NCI-H345 (cell line): ENCODE results near the gene HIGD2B.
"Not testable (repeated sequence)": the region's sequence is repeated elsewhere in the genome, so short reads cannot be mapped to it uniquely, and the experiment has no call there.

Experiments used
- DNase-seq: peaks from one replicate; lab custom pipeline; 2025; lab: John Stamatoyannopoulos, UW

The HIGD2B gene, protein sequence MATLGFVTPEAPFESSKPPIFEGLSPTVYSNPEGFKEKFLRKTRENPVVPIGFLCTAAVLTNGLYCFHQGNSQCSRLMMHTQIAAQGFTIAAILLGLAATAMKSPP

DNA sequence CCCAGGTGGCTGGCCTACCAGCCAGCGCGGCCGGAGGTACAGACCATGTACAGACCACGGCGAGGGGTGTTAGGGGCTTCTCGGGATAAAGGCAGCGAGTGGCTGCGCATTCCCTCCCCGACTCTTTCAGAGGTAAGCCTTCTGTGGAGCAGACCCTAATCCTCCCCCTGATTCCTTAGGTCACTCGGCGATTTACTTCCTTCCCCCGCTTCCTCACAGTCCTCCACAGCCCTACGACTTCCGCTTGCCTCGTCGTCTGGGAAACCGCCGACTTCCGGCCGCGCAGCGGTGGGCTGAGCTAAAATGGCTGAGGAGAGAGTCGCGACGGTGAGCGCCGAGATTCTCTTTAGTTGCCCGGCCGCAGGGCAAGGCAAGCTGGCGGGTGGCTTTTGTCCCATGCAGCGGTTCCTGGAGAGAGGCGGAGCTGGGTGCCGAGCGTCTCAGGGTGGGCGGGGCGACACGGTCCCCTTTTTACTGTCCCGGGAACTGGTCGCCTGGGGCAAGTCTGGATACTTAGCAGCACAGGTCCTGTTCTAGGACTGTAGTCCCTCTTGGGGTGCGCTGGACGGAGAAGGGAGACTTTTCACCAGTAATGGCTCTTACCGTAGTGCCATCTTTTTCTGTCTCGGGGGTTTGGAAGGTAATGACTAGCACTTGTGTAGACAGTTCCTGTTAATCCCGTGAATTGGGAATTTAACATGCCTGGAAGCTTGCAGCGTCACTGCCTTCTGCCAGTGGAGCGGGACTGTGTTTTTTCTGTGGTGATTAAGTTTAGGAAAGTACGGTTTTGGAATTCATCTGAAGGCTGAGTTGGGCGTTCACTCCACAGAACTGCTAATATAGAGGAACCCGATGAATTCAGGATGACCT, at the start of gene HIGD2B, which contains the start of gene BBS4:
Gene HIGD2B, minus strand, starts transcription at position 258 of the 870 bp plus-strand sequence. CDS start 9,808 bp downstream, outside the sequence.
Gene BBS4, plus strand, starts transcription at position 283 of the 870 bp plus-strand sequence. Its CDS starts 21 bp downstream, at position 304.
- no peak for DNase-seq

DNA sequence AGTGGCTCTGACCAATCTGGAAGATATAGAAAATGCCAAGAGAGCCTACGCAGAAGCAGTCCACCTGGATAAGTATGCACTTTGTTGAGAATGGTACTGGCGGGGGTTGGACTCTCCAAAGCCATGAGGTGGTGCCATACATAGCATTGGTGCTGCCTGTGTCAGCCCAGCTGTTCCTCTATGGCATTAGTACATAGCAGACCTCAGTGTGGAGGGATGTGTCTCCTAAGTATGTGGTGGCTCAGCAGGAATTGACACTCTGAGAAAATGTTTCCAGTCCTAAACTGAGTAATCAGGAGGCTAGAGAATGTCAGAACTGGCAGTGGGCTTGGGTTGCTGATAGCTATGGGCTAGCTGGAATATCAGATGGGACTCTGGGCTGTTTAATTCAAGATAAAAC, 49.1 kb upstream of the HIGD2B start:
- DNase-seq, result no peak

DNA sequence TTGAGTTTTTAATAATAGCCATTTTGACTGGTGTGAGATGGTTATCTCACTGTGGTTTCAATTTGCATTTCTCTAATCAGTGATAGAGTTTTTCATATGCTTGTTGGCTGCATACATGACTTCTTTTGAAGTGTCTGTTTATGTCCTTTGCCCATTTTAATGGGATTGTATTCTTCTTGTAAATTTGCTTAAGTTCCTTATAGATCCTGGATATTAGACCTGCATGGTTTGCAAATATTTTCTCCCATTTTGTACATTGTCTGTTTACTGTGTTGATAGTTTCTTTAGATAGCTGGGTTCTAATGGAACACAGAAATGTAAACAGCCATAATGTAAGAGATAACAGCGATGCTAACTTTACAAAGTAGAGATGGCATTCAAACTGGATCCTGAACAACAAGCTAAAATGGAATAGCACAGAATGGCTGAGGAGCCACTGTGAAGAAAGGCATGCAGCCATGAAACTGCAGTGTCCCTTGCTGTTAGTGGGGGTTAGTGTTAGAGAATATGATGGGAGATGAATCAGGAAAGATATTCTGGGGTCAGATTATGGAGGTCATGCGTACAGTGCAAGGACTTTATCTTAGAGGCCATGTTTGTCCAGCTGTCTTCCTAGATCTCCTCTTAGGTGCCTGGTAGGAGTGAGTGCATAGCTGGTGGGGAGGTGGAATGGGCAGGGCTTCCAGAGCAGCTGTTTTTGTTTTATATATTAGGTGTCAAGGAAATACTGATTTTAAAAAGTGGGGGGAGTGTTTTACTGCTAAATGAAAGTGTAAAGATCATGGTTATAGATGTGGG, 48.2 kb upstream of the HIGD2B start:
- no peak for DNase-seq

DNA sequence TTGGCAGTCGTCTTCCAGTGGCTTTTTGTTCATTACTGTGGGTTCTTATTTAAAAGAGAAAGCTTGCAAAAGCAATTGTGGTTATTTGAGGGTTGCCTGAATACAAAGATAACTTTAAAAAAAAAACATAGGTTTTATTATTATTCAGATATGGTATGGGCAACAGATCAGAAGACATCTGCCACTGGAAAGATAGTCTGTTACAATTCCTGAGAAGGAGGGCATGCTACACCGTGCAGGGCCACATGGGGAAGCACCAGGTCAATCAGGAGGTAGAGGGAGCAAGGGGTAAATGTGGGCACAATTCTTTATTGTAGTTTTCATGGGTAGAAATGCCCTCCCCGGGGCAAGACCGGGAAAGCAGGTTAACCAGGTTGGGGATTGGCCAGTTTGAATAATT, 46.5 kb upstream of the HIGD2B start:
- no peak for DNase-seq

DNA sequence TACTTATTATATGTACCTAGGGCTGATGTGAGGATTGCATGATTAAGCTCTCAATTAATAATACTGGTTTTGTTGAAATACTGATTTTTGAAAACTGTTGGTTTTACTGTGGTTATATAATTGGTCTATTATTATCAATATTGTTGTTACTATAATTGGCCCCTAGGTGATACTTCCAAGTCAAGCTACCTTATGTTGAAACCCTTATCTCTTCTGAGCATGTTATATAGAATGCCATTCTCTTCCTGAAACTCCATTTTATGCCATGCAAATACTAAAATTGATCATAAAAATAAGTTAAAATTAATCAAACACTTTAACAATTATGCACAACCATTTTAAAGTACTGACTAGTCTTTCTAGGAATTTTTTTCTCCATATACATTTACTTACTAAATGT, 46.1 kb upstream of the HIGD2B start:
- no peak for DNase-seq

DNA sequence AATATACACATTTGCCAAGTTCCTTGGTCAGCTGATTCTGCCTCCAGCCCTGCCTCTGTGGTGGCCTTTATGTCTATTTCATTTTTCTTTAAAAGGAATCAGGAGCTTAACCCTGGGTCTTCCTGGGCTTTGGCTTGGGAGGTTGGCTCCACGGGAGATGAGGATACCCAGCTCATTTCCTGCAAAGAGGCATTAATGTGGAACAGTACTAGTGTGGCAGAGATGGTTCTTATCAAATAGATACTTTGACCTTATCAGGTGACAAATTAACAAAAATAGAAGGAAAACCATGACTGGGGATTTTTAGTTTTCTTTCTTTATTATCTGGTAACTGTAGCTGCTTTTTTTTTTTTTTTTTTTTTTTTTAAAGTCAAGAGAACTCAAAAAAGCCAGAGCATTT, 42.8 kb upstream of the HIGD2B start:
- no peak for DNase-seq

DNA sequence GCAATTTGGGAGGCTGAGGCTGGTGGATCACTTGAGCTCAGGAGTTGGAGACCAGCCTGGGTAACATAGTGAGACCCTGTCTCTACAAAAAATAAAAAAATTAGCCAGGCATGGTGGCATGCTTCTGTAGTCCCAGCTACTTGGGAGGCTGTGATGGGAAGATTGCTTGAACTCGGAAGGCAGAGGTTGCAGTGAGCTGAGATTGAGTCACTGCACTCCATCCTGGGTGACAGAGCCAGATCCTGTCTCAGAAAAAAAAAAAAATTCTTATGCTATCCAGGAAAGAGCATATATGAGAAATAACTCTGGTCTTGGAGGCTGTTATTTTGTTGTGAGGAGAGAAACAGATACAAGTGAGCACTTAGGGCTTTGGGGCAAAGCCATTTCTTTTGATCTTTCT, 42.3 kb upstream of the HIGD2B start:
- DNase-seq, result not testable (repeated sequence)

DNA sequence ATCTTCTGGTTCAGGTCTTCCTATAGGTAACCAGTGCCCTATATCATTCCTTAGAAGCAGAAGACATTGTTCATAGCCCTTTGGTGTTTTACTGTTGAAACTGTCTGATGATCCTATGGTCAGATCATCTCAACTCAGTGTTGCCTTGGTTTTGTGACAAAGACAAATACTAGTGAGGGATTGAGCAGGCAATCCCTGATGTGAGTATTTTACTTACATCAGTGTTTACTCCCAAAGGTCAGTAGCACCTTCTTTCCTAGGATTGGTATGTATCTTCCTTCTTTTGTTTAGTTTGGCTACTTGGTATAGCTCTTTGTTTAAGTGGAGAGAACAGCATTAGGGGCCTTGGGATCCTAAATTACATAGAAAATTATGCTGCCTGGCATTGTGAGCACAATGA, 41.2 kb upstream of the HIGD2B start:
- DNase-seq, result no peak

DNA sequence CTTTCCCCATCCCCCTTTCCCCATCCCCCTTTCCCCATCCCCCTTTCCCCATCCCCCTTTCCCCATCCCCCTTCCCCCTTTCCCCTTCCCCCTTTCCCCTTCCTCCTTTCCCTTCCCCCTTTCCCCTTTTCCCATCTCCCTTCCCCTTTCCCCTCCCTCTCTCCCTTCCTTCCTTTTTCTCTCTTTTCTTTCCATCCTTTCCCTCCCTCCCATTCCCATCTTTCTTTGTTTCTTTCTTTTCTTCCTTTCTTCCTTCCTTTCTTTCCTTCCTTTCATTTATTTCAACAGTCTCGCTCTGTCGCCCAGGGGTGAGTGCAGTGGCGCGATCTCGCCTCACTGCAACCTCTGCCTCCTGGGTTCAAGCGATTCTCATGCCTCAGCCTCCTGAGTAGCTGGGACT, 39.9 kb upstream of the HIGD2B start:
- DNase-seq, result not testable (repeated sequence)

DNA sequence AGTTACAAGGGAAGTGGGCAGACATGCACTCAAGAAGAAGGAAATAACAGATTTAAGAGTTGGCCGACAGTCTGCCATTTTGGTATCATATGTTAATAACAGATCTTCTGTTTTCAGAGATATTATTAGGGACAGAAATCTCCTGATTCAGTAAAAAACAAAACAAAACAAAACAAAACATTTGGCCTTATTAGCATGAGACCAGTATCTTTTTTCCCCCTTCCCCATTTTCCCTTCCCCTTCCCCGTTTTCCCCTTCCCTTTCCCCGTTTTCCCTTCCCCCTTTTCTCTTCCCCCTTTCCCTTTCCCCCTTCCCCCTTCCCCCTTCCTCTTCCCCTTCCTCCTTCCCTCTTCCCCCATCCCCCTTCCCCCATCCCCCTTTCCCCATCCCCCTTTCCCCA, 39.5 kb upstream of the HIGD2B start:
- no peak for DNase-seq

DNA sequence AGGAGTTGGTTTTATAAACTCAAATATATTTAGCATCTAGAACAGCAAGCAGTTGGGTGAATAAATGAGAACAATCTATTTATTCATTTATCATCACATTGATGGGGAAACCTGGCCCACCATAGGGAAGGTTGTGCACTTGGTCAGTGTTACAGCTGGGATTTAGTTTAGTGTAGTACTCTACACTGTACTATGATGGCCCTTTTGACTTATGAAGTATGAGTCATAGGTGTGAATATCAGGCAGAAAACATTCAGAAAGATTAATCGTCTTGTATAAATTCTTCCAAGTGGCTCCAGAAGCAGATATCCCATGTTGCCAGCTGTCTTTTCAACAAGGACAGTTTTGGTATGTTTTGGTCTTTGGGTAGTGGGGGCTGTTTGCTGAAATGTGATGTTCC, 38.0 kb upstream of the HIGD2B start:
- DNase-seq, result no peak

DNA sequence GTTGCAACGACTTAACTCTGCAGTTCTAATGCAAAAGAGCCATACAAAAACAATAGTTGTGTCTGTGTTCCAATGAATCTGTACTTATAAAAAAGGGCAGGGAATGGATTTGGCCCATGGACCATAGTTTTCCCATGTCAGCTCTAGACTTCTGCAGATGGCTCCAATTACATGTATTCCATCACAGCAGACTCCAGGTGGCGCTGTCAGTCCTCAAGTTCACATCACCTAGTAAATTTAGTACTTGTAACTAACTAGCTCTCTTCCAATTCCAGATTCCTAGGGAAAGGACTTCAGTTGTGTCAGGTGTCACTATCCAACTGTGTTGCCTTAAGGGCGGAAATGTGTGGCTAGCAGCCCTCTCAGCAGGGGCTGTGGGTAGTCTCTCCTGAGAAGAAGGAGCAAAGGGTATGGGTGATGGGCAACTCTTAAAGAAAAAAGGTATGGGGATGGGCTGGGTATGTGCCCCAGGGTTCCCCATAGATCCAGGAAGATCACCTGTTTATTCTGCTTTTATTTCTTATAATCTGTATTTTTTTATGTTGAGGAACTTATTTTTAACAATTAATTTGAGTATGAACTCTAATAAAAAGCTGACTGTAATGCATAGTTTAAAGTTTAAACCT, 36.2 kb upstream of the HIGD2B start:
- peak; percentile 10 for DNase-seq

DNA sequence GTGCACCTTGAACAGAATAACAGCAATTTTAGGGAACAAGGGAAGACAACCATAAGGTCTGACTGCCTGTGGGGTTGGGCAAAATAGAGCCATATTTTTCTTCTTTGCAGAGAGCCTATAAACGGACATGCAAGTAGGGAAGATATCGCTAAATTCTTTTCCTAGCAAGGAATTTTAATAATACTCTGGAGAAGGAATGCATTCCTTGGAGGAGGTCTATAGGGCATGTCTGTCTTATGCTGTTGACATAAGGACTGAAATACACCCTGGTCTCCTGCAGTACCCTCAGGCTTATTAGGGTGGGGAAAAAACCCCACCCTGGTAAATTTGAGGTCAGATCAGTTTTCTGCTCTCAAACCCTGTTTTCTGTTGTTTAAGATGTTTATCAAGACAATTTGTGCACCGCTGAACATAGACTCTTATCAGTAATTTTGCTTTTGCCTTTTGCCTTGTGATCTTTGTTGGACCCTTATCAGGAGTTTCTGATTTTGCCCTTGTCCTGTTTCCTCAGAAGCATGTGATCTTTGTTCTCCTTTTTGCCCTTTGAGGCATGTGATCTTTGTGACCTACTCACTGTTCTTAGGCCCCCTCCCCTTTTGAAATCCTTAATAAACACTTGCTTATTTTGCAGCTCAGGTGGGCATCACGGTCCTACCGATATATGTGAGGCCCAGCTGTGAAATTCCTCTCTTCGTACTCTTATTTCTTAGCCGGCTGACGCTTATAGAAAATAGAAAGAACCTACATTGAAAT, 22.7 kb upstream of the HIGD2B start:
- DNase-seq, result not testable (repeated sequence)

DNA sequence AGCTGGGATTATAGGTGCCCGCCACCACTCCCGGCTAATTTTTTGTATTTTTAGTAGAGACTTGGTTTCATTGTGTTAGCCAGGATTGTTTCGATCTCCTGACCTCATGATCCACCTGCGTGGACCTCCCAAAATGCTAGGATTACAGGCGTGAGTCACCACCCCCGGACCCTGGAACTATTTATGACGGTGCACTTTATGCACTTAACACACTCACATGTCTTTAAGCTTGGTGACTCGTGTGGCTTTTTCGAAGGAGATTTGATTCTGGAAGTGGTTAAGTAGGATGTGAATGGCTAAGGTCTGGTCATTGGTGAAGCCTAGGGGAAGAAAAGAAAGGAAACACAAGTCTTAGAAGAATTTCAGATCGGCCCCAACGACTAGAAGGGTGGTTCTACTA, 20.3 kb upstream of the HIGD2B start:
- DNase-seq, result no peak

DNA sequence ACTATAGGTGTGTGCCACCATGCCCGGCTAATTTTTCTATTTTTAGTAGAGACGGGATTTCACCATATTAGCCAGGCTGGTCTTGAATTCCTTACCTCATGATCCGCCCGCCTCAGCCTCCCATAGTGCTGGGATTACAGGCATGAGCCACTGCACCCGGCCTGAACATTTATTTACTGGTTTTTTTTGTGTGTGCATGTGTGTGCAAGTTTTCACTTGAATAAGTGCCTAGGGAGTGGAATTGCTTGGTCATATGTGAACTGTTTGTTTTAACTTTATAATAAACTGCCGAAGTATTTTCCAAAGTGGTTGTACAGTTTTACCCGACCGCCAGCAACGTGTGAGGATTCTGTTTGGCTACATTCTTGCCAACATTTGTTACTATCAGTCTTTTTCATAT, 14.1 kb upstream of the HIGD2B start:
- no peak for DNase-seq

DNA sequence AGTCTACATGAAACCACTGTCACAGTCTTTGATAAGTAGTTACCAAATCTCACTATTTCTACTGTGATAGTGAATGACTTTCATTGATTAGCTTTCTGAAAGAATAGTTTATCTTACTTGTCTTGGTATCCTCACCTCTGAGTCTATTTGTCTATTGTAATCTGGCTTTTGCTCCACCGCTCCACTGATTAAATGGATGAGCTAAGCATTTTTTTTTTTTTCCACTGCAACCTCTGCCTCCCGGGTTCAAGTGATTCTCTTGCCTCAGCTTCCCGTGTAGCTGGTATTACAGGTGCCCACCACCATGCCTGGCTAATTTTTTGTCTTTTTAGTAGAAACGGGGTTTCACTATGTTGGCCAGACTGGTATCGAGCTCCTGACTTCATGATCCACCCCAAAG, 13.0 kb upstream of the HIGD2B start:
- DNase-seq, result no peak

DNA sequence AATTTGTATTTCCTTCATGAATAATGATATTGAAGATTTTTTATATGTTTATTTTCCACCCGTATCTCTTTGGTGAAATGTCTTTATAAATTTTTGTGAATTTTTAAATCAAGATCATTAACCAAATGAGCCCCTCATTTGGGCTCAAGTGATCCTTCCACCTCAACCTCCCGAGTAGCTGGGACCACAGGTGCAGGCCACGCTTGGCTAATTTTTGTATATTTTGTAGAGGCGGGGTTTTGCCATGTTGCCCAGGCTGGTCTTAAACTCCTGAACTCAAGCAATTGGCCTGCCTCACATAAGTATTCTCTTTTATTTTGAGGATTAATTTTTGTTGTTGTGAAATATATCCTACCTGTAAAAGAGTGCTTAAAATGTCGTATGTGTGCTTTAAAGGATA, 5.0 kb upstream of the HIGD2B start:
- DNase-seq, result no peak

DNA sequence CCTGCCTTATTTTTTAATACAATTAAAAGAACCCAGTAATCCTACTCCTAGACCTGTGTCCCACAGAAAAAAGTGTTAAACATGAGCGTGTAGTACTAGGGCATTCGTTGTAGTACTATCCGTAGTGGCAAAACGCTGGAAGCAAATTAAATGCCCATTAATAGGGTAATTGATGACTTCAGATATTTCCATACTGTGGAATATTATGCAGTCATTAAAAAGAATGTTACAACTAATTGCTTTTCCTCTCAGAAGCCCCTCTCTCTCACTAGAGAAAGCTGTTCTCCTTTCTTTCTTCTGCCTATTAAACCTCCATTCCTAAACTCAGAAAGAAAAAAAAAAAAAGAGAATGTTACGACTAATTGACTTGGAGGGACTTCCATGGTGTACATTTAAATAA, 2.7 kb upstream of the HIGD2B start:
- no peak for DNase-seq

DNA sequence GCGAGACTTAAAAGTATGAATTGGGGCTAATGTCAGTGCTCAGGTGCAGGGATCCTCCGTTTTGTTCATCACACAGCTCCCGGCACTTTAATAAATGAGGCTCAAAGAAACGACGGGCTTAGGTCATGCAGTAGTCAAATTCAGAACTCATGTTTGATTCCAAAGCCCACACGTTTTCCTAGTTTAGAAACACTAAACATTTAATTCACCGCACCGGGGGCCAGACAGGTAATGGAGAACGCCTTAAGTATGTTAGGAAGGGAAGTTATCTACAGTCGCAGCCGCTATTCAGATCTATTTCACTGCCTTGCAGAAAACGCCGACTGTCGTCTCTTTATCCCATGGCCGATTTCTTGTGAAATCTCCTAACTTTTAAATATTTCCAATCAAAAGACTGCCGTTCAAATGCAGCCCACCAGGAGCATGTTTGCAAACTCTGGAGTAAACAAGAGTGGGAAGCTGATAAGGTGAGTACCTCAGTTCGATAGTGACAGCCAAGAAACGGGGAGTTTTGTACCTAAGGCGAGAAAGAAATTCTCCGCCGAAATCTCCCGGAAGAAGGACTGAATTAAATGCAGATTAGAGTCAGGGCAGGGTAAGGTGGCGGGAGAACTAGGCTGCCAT, 569 bp downstream of the HIGD2B start:
- DNase-seq, result no peak

DNA sequence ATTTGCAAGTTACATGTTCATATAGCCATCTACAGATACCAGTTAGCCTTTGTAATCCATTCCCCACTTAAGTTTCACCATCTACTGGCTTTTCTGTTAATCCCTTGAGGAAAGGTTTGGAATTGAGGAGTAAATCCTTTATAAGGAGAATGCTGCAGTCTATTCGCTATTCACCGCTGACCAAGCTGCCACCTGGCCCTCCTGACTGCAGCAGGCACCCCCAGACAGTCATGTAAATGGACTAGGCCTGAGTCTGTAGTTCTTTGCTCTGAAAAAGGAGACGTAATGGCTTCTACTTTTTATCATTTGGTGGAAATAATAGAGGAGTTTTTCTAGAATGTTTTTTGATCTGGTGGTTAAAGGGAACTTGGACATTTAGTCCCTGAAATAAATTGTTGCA, 3.2 kb downstream of the HIGD2B start:
- DNase-seq, result no peak

DNA sequence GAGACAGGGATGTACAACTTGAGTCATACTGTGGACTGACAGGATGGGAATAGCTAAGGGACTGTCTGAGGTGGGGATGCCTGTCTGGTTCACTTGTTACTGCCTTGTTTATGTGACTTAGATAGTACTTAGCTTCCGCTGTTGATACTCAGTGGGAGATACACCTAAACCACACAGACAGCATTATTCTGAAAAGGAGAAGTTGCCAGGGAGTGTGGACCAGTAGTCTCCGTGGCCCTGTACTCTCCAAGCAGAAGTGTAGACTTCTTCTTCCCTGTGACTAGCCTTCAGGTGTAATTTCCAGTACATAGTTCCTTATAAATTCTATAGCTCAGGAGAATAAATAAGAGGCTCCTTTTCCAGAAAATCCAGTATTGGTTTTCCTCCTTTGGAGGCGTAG, 5.1 kb downstream of the HIGD2B start:
- no peak for DNase-seq
